SIG-M5 treated with dmso at 0.1 percent for 504 hours (cell line): Measurements from ENCODE around the gene KCNIP4.

Experiments used
- DNase-seq: peaks from one replicate; lab custom pipeline; 2025; ENCODE audit not compliant: unreplicated experiment; lab: John Stamatoyannopoulos, UW

The KCNIP4 gene

DNA sequence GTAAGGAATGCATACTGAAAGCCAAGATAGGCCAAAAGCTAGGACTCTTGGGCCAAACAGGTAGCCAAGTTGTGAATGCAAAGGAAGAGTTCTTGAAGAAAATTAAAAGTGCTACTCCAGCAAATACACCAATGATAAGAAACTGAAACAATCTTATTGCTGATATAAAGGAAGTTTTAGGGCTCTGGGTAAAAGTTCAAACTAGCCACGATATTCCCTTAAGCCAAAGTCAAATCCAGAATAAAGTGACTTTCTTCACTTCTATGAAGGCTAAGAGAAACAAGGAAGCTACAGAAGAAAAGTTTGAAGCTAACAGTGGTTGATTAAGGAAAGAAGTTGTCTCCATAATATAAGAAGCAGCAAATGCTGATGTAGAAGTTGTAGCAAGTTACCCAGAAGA, 850.7 kb downstream of the KCNIP4 start:
- DNase-seq = no peak

DNA sequence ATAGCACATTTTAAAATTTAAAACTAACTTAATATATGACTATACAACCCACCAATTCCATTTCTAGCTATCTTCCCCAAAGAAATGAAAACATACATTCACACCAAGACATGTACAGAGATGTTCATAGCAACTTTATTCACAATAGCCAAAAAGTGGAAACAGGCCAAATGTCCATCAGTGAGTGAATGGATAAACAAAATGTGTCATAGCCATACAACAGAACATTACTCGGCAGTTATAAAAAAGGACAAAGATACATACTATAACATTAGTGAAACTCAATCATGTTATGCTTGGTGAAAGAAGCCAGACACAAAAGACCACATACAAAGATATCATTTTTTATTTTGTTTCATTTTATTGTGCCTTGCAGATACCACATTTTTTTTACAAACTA, 851.5 kb downstream of the KCNIP4 start:
- no peak for DNase-seq

DNA sequence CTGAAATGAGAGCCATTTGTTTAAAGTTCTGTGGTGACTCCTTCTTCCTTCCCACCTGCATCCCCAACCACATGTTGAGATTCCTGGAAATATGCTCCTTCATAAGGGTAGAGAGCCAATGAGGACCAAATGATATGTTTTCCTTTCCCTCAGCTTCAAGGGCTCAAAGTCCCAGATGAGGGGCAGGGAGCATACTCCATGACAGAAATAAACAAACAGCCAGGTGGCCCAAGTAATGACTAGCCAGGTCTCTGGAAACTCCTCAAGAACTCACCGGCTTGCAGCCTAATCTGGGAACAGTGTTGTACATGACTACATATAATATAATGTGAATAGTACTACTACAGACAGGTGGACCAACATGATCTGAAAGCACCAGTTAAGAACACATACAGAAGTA, 856.0 kb downstream of the KCNIP4 start:
- DNase-seq = no peak

DNA sequence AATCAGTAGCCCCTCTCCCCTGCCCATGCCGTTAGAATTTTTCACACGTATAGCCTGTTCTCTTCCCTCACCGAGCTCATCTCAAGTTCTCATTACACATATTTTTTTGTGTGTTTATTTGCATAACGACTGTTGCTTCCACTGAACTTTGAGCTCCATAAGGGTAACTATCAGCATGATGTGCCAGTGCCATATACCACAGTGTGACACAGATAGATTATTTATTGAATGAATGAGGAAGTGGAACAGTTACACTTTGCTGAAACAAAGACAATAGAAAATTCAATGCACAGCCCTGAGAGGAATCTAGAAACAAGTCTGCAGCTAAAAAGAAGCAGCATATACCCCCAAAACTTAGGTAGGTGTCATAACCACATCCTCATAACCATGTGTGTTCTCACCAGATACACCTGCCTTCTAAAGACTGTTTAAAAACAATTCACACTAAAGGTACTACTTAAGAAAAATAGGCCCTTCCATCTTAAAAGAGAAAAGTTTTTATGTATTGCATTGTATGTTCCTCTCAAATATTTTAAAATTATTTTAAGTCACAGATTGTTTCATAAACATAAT, 858.4 kb downstream of the KCNIP4 start:
- DNase-seq = no peak

DNA sequence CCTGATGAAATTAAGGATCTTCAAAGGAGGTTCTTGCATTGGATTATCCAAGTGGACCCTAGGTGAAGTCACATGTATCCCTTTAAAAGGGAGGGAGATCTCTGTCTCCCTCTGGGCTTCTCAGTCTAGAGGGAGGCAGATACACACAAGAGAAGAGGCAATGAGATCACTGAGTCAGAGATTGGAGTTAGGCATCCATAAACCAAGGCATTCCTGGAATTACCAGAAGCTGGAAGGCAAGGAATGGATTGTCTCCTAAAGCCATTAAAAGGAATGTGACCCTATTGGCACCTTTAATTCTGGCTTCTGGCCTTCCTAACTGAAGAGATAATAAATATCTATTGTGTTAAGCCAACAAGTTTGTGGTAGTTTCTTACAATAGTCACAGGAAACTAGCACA, 865.2 kb downstream of the KCNIP4 start:
- DNase-seq = no peak

DNA sequence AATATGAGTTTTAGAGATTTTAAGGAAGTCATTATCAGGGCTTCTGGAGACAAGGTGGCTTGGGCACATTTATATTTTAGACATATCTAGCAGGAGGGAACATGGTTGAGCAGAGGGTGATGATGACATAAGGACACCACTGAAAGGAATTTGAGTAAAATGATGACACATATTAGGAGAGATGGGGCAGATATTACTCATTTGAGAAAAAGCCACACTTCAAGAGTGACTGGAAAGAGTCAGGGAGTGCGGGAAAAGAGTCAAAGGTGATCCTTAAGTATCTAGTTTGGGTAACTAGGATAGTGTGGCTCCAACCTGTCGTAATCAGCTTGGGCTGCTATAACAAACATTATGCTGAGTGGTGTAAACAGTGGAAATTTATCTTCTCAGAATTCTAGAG, 870.6 kb downstream of the KCNIP4 start:
- no peak for DNase-seq

DNA sequence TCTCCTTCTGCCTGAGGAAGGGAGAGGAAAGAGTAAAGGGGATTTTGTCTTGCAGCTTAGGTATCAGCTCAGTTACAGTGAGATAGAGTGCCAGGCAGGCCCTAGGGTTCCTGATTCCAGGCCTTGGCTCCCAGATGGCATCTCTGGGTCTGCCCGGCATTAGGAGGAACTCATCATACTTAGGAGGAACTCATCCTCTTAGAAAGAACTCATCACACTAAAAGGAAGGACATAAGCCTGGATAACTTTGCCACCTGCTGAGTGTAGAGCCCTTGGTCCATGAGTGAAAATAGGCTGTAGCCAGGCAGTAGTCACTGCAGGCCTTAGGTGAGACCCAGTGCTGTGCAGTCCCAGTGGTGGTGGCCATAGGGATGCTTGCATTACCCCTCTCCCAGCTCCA, 881.2 kb downstream of the KCNIP4 start:
- DNase-seq = no peak

DNA sequence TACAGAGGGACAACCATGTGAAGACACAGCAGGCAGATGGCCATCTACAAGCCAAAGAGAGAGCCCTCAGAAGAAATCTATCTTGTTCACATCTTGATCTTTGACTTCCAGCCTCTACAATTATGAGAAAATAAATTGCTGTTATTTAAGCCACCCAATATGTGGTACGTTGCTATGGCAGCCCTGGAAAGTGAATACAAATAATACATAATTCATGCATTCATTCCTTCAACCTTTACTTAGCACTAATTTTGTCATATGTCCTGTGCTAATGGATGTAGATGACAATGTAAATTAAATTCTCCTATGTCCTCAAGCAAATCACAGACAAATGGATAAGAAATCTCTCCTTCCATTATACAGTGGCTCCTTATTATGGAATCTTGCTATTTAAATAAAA, 886.7 kb downstream of the KCNIP4 start:
- no peak for DNase-seq

DNA sequence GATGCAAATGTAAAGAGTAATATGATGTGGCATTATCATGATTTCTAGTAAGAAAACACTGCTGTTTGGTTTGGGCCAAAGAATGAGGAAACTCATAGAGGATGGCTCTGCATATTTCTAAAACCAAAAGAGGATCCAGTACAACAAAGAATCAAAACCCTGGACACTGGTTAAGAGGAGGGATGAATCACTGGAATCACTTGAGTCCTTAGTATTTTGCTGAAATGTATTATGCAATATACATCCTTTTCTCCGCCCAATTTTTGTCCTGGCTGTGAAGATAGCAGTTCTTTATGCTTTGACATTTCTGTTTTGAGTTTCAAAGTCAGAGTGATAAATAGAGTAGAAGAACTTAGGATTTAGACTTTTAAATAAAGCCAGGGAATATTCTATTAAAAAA, 902.4 kb downstream of the KCNIP4 start:
- DNase-seq = no peak

DNA sequence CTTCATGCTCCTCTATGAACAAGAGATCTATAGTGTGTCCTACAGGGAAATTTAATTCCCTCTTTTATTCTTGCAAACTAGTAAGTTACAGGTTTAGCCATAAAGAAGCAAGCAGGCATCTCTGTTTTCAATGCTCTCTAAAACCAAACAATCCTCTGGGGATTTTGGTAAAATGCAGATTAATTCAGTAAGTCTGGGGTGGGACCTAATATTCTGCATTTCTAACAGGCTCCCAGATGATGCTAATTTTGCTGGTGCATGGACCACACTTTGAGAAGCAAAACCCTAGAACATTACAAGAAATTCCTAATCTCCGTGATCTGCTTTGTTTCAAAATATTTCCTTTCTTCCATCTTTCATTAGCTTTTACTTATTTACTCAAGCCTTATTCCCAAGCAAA, 903.5 kb downstream of the KCNIP4 start:
- no peak for DNase-seq

DNA sequence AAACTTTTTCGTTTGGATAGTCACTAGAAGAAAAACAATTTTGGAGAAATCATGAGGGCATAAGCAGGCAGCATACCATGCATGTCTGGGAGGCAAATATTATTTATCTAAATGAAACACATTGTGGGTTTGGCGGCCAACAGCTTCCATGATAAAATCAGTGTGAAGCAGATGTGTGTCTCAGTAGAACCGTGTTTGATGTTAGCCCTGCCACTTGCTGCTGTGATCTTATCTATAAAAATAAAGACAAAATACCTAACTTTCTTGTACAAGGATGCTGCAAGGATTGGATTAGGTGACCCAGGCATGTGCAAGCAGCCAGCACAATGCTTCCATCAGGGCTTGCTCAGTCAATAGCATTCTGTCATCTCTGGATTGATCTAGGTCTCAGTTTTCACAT, 906.9 kb downstream of the KCNIP4 start:
- DNase-seq = no peak

DNA sequence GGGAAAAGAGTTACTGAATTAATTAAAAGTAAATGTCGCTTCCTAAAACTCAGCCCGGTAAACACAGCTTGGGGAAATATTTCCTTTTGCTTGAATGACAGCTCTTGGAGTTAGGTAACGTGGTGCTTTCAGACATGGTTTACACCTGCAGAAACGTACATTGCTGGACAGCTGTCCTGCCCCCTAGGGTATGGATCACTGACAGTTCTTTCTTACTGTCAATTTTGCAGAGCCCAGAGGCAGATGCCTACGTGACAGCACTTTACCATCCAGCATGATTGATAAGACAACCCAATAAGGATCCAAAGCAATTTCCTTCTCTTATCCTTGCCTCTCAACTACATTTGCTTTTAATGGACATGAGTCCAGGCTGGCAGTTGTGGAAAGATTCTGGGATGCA, 913.8 kb downstream of the KCNIP4 start:
- DNase-seq = no peak

DNA sequence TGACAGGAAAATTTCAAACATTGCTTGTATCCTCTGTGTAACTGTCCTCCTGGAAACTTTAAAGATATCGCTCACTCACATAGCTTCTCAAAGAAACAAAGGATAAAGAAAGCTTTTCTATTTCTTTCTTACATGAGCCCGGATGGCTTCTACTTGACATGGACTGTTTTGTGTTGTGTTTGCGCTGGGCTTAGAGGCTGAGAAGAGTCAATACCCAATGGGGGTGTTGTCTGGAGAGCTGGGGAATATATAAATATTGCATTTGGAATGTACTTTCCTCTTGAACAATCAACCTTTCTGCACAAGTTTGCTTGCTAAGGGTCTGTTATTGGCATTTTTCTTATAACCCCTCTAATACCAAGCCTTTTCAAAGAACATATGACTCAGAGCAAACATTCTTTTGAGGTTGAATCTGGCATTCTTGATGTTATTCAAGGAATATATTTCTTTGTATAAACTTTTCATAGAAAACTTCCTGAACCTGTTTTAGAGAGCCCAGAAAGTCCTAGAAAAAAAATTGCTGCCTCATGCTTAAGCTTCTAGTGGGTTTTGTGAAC, 916.4 kb downstream of the KCNIP4 start:
- no peak for DNase-seq

DNA sequence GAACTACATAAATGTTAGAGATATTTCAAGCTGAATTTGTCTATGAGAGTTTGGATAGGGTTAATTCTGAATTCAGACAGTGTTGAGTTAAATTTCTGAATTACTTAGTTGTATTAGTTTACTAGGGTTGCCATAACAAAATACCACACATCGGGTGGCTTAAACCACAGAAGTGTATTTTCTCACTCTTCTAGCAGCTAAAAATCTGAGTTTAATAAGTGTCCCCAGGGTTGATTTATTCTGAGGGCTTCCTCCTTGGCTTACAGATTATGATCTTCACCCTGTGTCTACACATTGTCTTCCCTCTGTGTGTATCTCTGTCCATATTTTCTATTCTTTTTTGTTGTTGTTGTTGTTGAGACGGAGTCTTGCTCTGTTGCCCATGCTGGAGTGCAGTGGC, 929.8 kb downstream of the KCNIP4 start:
- no peak for DNase-seq

DNA sequence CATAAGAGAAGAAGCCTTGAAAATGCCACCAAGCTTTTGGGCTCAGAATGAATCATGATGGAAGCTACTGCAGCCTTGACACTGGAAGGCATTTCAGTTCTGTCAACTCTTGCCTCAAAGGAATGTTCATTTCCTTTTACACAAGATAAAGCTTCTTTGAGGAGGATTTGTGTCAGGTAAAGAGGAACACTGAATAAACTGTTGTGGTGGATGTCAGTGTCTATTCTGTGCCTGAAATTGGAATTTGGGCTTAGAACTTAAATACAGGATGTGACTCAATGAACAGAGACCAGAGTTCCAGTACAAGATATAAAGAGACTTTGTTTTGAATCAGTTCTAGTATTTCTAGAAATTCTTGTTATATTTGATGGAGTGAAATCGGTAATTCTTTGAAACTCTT, 935.1 kb downstream of the KCNIP4 start:
- no peak for DNase-seq

DNA sequence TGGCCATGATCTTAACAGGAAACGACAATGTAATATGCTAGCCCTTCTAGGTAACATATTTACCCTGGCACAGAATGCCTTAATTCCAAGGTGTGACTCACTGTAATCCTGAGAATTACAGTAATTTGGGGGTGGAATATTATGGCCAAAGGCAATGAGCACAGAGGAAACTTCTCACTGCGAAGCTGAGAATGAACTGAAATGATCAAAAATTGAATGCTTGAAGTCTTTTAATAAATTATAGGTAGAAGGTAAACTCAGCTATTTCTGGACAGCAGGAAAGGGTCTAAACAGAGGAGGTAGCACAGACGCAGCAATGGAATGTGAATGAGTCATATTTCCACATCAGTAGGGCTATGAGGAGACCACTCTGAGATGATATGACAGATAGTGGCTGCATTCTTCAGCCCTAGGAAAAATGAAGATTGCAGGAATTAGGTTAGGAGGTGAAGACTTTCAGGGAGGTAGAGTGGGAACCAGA, 935.7 kb downstream of the KCNIP4 start:
- no peak for DNase-seq

DNA sequence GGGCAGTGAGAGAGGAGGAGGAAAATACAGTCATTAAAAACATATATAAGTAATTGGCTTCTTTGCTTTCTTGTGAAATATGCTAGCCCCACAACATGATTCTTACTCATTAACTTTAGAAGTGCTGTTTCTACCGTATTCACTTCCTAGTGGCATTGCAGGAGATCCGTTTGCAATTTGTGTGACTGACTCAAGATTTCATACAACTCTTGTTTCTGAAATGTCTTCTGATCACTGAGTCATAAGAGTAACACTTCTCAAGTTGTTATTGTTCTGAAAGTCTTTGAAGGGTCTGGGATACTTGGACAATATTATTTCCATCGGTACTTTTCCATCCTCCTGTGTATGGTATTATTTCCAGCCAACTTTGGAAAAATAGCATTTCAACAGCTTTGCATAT, 937.5 kb downstream of the KCNIP4 start:
- DNase-seq = no peak

DNA sequence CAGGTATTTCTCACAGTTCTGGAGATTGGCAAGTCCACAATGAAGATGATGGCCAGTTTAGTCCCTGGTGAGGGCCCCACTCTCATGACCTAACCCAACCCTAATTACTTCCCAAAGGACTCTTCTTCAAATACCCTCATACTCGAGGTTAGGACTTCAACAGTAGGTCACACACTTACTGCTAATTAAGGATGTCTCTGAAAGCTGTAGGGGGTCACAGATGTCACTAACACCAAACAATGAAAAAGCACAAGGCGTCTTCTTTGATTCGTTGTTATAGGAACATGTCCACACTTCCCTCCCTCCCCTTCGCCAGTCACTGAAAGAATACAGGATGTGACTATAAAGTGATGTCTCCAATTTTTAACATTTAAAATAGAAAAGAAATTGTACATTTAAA, 938.6 kb downstream of the KCNIP4 start:
- no peak for DNase-seq

DNA sequence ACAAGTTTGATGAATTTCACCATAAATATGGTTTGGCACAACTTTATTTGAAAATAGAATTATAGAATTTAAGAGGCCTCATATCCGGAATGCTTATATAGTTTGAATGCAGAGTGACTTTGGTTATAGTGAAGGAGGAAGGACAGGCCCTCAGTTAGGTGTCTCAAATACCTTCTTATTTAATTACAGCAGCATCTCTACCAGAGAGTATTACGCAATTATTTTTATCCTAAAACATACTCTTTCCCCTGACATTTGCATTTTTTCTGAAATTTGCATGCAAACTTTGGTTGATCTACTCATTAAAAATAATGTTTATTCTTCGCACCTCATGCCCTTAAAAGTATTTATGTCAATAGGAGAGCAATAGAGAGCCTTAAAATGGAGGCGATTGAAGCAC, 942.9 kb downstream of the KCNIP4 start:
- no peak for DNase-seq

DNA sequence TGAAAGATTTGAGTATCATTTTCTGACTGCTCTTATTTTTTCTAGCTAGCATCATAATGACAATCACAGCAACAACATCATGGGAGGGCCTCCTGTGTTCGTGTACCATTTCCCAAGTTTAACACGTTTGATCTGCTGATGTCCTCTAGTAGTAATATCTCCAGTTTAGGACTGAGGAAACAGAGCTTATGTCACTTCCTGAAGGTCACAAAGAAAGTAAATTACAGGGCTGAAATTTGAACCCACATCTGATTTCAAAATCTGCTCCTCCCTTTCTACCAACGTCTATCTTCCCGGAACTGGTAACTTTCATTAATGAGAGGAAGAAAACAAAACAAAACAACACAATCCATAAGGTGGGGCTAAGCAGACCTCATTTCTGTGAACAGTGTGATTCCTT, 945.6 kb downstream of the KCNIP4 start:
- no peak for DNase-seq

DNA sequence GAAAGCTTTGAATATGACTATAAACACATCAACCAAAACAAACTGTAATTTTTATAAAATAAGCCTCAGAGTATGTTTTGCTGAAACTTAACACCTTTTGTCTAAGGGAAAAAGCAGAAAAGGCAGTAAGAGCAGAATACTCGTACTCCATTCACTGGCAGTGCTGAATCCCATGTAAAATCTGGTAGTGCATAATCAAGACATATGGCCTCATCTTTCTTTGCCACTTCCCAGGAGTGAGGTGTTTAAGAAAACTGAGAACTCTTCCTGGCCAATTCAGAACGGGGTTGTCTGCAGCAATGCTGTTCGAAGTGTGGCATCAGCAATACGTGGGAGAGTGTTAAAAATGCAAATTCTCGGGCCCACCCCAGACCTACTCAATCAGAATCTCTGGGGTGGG, 946.3 kb downstream of the KCNIP4 start:
- DNase-seq = no peak

DNA sequence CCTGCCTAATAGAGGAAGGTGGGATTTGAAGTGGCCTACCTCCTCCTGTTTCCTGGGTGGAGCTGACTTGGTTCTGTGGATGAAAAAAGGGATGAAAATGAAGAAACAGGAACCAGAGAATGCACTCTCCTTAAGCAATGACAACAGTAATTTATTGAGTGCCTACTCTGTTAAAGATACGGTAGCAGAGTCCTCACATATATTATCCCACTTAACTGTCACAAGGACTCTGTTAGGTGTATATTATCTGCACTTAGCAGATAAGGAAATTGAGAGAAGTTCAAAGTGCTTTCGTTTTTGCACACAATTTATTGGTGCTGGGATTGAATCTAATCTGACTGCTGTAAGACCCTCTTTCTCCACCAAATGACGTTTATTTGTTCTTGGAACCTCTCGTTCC, 947.1 kb downstream of the KCNIP4 start:
- DNase-seq = no peak

DNA sequence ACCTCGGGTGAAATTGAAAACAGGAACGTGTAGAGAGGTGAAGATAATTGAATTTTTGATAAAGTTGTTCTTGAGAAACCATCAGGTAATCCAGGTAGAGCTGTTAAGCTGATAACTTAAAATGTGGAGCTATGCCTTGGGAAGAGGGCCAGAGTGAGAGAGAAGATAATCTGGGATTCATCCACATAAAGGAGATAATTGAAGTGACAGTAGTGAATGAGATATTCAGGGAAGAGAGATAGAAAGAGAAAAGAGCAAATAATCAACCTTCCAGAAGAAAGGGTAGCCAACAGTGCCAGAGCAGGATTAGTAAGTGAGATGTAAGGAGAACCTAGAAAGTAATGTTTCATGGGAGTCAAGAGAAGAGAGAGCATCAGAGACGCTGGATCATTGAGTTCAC, 950.7 kb downstream of the KCNIP4 start:
- DNase-seq = no peak
